ENCODE measurements around the gene CCN5.
A peak's percentile ranks its signal among the peaks of the same experiment; 100 is the strongest.

Gene CCN5

GRCh38 chr20:44716309-44717106 lies 1.3 kb downstream of the CCN5 start:
- Histone ChIP-seq H3K4me3 (ENCODE audit: insufficient read length, low read depth) (no peak overlapping the region), H3K27me3 (ENCODE audit: insufficient read depth, insufficient read length) (peaks cover 1% of the 10 kb centered on the region), H3K4me1 (ENCODE audit: insufficient read depth, insufficient read length) (peaks cover 2% of the 10 kb centered on the region), H3K9me3 (ENCODE audit: insufficient read depth, low read length) (no peaks in the 10 kb centered on the region), H3K9ac (ENCODE audit: insufficient read length, low read depth) (no peak overlapping the region), H3K36me3 (ENCODE audit: insufficient read depth, insufficient read length, low read length) (no peaks in the 10 kb centered on the region)
- DNase-seq (ENCODE audit: low read depth, low spot score) = no peak
- no peak for TF ChIP-seq SUZ12 (IDR thresholded peaks at IDR 0.05; ENCODE audit: extremely low read depth, insufficient read depth, insufficient read length)
- no peak for TF ChIP-seq YY1 (IDR thresholded peaks at IDR 0.05; ENCODE audit: insufficient read depth, insufficient read length)
- no peak for TF ChIP-seq ZNF274 (IDR thresholded peaks at IDR 0.05; ENCODE audit: low read depth, low read length)

DNA sequence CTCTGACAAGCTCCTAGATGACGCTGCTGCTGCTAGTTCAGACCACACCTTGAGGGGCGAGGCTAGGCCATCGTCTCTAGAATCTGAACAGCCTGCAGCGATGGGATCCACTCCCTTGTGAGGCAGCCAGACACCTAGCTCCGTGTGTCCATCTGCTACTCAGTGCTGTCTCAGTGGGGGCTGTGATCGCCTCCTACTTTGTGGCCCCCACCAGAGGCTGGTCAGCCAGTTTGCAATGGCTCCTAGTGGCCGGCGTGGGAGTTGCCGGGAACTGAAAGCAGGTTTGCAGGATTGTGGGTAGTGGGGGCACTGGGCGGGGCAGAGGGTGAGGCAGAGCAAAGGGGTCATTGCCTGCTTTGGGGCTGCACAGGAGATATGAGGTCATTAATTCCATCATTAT lies 2.8 kb downstream of the CCN5 start:
- Histone ChIP-seq H3K36me3 (ENCODE audit: insufficient read depth, insufficient read length, low read length) (no peaks in the 10 kb centered on the region), H3K27me3 (ENCODE audit: insufficient read depth, insufficient read length) (no peaks in the 10 kb centered on the region)

DNA sequence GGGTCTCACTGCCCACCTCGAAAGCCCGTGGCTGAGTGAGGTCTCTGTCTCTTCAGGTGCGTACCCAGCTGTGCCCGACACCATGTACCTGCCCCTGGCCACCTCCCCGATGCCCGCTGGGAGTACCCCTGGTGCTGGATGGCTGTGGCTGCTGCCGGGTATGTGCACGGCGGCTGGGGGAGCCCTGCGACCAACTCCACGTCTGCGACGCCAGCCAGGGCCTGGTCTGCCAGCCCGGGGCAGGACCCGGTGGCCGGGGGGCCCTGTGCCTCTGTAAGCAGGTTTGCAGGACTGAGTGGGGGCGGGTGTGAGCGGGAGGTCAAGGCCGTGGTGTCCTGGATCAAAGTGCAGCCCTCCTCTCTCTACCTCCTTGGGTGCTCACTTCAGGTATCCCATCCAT lies 4.7 kb downstream of the CCN5 start:
- Histone ChIP-seq H3K9ac (ENCODE audit: insufficient read length, low read depth) (no peak overlapping the region), H3K4me3 (ENCODE audit: insufficient read length, low read depth) (no peak overlapping the region), H3K36me3 (ENCODE audit: insufficient read depth, insufficient read length, low read length) (no peaks in the 10 kb centered on the region), H3K4me1 (ENCODE audit: insufficient read depth, insufficient read length) (peaks cover 2% of the 10 kb centered on the region), H3K27me3 (ENCODE audit: insufficient read depth, insufficient read length) (no peaks in the 10 kb centered on the region), H3K9me3 (ENCODE audit: insufficient read depth, low read length) (no peaks in the 10 kb centered on the region)
- DNase-seq (ENCODE audit: low read depth, low spot score) = no peak
- TF ChIP-seq ZNF274 (IDR thresholded peaks at IDR 0.05; ENCODE audit: low read depth, low read length) (no peak), SUZ12 (IDR thresholded peaks at IDR 0.05; ENCODE audit: extremely low read depth, insufficient read depth, insufficient read length) (no peak)

More for the DNA sequence above, 2.8 kb downstream of the CCN5 start:
- no peak for TF ChIP-seq ZNF274 (IDR thresholded peaks at IDR 0.05; ENCODE audit: low read depth, low read length)
- no peak for TF ChIP-seq SUZ12 (IDR thresholded peaks at IDR 0.05; ENCODE audit: extremely low read depth, insufficient read depth, insufficient read length)
- no peak for TF ChIP-seq YY1 (IDR thresholded peaks at IDR 0.05; ENCODE audit: insufficient read depth, insufficient read length)
- DNase-seq (ENCODE audit: low read depth, low spot score) = no peak
- Histone ChIP-seq H3K4me3 (ENCODE audit: insufficient read length, low read depth) (no peak overlapping the region), H3K4me1 (ENCODE audit: insufficient read depth, insufficient read length) (peaks cover 2% of the 10 kb centered on the region), H3K9ac (ENCODE audit: insufficient read length, low read depth) (peak overlapping the region; percentile 16), H3K9me3 (ENCODE audit: insufficient read depth, low read length) (no peaks in the 10 kb centered on the region)

GRCh38 chr20:44720621-44720996 lies 5.4 kb downstream of the CCN5 start:
- DNase-seq (ENCODE audit: low read depth, low spot score) = no peak
- TF ChIP-seq ZNF274 (IDR thresholded peaks at IDR 0.05; ENCODE audit: low read depth, low read length) (no peak), YY1 (IDR thresholded peaks at IDR 0.05; ENCODE audit: insufficient read depth, insufficient read length) (no peak)
- Histone ChIP-seq H3K9me3 (ENCODE audit: insufficient read depth, low read length) (no peaks in the 10 kb centered on the region), H3K36me3 (ENCODE audit: insufficient read depth, insufficient read length, low read length) (no peaks in the 10 kb centered on the region), H3K4me1 (ENCODE audit: insufficient read depth, insufficient read length) (peaks cover 2% of the 10 kb centered on the region), H3K9ac (ENCODE audit: insufficient read length, low read depth) (no peak overlapping the region), H3K4me3 (ENCODE audit: insufficient read length, low read depth) (no peak overlapping the region), H3K27me3 (ENCODE audit: insufficient read depth, insufficient read length) (no peaks in the 10 kb centered on the region)

- no peak overlapping the region for H3K9ac ChIP-seq (ENCODE audit: insufficient read length, low read depth)
- DNase-seq (ENCODE audit: low read depth, low spot score) = no peak
- TF ChIP-seq YY1 (IDR thresholded peaks at IDR 0.05; ENCODE audit: insufficient read depth, insufficient read length) (no peak), SUZ12 (IDR thresholded peaks at IDR 0.05; ENCODE audit: extremely low read depth, insufficient read depth, insufficient read length) (no peak), ZNF274 (IDR thresholded peaks at IDR 0.05; ENCODE audit: low read depth, low read length) (no peak)
Measured at GRCh38 chr20:44720997-44721784, 6.0 kb downstream of the CCN5 start.

GRCh38 chr20:44721785-44722054 lies 6.6 kb downstream of the CCN5 start:
- Histone ChIP-seq H3K36me3 (ENCODE audit: insufficient read depth, insufficient read length, low read length) (no peaks in the 10 kb centered on the region), H3K27me3 (ENCODE audit: insufficient read depth, insufficient read length) (no peaks in the 10 kb centered on the region), H3K4me3 (ENCODE audit: insufficient read length, low read depth) (no peak overlapping the region), H3K9ac (ENCODE audit: insufficient read length, low read depth) (no peak overlapping the region), H3K9me3 (ENCODE audit: insufficient read depth, low read length) (no peaks in the 10 kb centered on the region), H3K4me1 (ENCODE audit: insufficient read depth, insufficient read length) (peaks cover 2% of the 10 kb centered on the region)
- DNase-seq (ENCODE audit: low read depth, low spot score) = no peak
- TF ChIP-seq ZNF274 (IDR thresholded peaks at IDR 0.05; ENCODE audit: low read depth, low read length) (no peak), YY1 (IDR thresholded peaks at IDR 0.05; ENCODE audit: insufficient read depth, insufficient read length) (no peak), SUZ12 (IDR thresholded peaks at IDR 0.05; ENCODE audit: extremely low read depth, insufficient read depth, insufficient read length) (no peak)

More at GRCh38 chr20:44720997-44721784, 6.0 kb downstream of the CCN5 start:
- Histone ChIP-seq H3K4me3 (ENCODE audit: insufficient read length, low read depth) (no peak overlapping the region), H3K36me3 (ENCODE audit: insufficient read depth, insufficient read length, low read length) (no peaks in the 10 kb centered on the region), H3K27me3 (ENCODE audit: insufficient read depth, insufficient read length) (no peaks in the 10 kb centered on the region), H3K4me1 (ENCODE audit: insufficient read depth, insufficient read length) (peaks cover 2% of the 10 kb centered on the region), H3K9me3 (ENCODE audit: insufficient read depth, low read length) (no peaks in the 10 kb centered on the region)

- no peak overlapping the region for H3K9ac ChIP-seq (ENCODE audit: insufficient read length, low read depth)
Measured at GRCh38 chr20:44722990-44723389, 7.8 kb downstream of the CCN5 start.

More at GRCh38 chr20:44722990-44723389, 7.8 kb downstream of the CCN5 start:
- TF ChIP-seq ZNF274 (IDR thresholded peaks at IDR 0.05; ENCODE audit: low read depth, low read length) = no peak
- Histone ChIP-seq H3K4me3 (ENCODE audit: insufficient read length, low read depth) (no peak overlapping the region), H3K4me1 (ENCODE audit: insufficient read depth, insufficient read length) (peaks cover 6% of the 10 kb centered on the region), H3K9me3 (ENCODE audit: insufficient read depth, low read length) (no peaks in the 10 kb centered on the region), H3K27me3 (ENCODE audit: insufficient read depth, insufficient read length) (no peaks in the 10 kb centered on the region), H3K36me3 (ENCODE audit: insufficient read depth, insufficient read length, low read length) (no peaks in the 10 kb centered on the region)
- no peak for DNase-seq (ENCODE audit: low read depth, low spot score)

Data from NT2/D1 (cell line).